ENCODE data around the gene ARHGAP11A.
A peak's percentile ranks its signal among the peaks of the same experiment; 100 is the strongest.

The ARHGAP11A gene

DNA sequence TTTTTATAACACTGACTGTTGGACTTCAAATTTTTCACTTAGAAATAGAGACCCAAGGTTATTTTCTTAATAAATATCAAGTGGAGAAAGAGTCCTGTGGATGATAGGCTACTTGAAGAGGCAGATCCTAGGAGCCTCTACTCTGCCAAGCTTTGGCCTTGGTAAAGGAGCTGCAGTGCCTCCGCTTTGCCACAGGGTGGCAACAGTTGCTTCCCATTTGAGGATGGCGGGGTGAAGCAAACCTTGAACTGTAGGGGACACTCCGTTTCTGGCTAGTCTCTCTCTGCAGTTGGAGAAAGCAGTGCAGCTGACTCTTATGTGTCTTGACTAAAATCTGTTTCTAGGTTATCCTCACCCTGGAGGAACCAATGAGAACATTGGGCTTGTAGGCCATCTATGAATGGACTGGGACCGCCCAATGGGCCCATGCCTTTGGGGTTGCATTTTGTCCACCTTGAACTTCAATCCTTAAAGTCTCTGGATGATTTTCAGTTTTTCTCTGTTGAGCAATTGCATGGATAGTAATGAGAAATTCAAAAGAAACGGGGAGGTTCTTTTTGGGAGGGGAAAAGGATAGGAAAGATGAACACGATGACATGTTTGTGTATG, 36.0 kb downstream of the ARHGAP11A start:
- TF ChIP-seq, protein P1, sequence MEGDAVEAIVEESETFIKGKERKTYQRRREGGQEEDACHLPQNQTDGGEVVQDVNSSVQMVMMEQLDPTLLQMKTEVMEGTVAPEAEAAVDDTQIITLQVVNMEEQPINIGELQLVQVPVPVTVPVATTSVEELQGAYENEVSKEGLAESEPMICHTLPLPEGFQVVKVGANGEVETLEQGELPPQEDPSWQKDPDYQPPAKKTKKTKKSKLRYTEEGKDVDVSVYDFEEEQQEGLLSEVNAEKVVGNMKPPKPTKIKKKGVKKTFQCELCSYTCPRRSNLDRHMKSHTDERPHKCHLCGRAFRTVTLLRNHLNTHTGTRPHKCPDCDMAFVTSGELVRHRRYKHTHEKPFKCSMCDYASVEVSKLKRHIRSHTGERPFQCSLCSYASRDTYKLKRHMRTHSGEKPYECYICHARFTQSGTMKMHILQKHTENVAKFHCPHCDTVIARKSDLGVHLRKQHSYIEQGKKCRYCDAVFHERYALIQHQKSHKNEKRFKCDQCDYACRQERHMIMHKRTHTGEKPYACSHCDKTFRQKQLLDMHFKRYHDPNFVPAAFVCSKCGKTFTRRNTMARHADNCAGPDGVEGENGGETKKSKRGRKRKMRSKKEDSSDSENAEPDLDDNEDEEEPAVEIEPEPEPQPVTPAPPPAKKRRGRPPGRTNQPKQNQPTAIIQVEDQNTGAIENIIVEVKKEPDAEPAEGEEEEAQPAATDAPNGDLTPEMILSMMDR (IDR thresholded peaks at IDR 0.05; ENCODE audit: low read depth, low read length), result peak; percentile 96
- H3K4me3 ChIP-seq (replicated peaks in 1 of 2; ENCODE audit: low read depth in 2 of 2, low read length in 2 of 2), result no peak overlapping the region
- peak; percentile 80 to 82 for DNase-seq (ENCODE audit: low read depth in 2 of 2)

- H3K4me3 ChIP-seq (replicated peaks in 1 of 2; ENCODE audit: low read depth in 2 of 2, low read length in 2 of 2), result no peak overlapping the region
- DNase-seq (ENCODE audit: low read depth in 2 of 2), result no peak
- TF ChIP-seq, protein P1 (IDR thresholded peaks at IDR 0.05; ENCODE audit: low read depth, low read length), result no peak
Observed at GRCh38 chr15:32652178-32652577, 36.9 kb downstream of the ARHGAP11A start.

GRCh38 chr15:32656091-32656490, 40.8 kb downstream of the ARHGAP11A start:
- TF ChIP-seq, protein P1 (IDR thresholded peaks at IDR 0.05; ENCODE audit: low read depth, low read length), result no peak
- H3K4me3 ChIP-seq (replicated peaks in 1 of 2; ENCODE audit: low read depth in 2 of 2, low read length in 2 of 2), result no peak overlapping the region

GRCh38 chr15:32656496-32656895, 41.2 kb downstream of the ARHGAP11A start:
- DNase-seq (ENCODE audit: low read depth in 2 of 2), result no peak
- TF ChIP-seq, protein P1 (IDR thresholded peaks at IDR 0.05; ENCODE audit: low read depth, low read length), result no peak
- H3K4me3 ChIP-seq (replicated peaks in 1 of 2; ENCODE audit: low read depth in 2 of 2, low read length in 2 of 2), result no peak overlapping the region

More at GRCh38 chr15:32656091-32656490, 40.8 kb downstream of the ARHGAP11A start:
- no peak for DNase-seq (ENCODE audit: low read depth in 2 of 2)

GRCh38 chr15:32657198-32657883, 42.0 kb downstream of the ARHGAP11A start:
- TF ChIP-seq, protein P1 (IDR thresholded peaks at IDR 0.05; ENCODE audit: low read depth, low read length), result peak; percentile 41
- no peak overlapping the region for H3K4me3 ChIP-seq (replicated peaks in 1 of 2; ENCODE audit: low read depth in 2 of 2, low read length in 2 of 2)
- peak in 1 of 2 donors; percentile 46 for DNase-seq (ENCODE audit: low read depth in 2 of 2)

DNA sequence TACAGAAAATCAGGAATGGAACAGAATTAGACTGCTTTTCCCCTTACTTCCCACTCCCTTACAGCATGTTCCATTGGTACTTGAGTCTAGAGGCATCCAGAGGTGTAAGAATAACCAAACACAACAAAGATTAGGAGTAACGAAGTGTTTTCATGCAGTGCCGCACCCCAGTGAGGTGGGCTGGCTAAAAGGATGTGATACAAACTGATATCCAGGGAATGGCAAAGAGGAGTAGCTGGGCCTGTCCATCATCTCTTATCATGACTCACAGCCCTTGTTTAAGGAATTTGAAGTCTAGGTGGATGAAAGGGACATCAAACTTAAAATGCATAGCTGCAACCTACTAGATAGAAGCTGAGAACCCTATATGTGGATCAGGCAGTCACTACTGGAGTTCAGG, 42.6 kb downstream of the ARHGAP11A start:
- no peak overlapping the region for H3K4me3 ChIP-seq (replicated peaks in 1 of 2; ENCODE audit: low read depth in 2 of 2, low read length in 2 of 2)
- DNase-seq (ENCODE audit: low read depth in 2 of 2), result no peak

More for the DNA sequence above, 42.6 kb downstream of the ARHGAP11A start:
- TF ChIP-seq, protein P1 (IDR thresholded peaks at IDR 0.05; ENCODE audit: low read depth, low read length), result no peak
